22Rv1 (cell line): ENCODE data around the gene ALPL.

ENCODE experiments used
- CTCF ChIP-seq: fragments of 450-650 bp; IDR thresholded peaks from 2 replicates; pipeline ENCODE4 v1.5.1; 2017; ENCODE audit warnings: mild to moderate bottlenecking
- ZFX ChIP-seq: fragments of 450-650 bp; IDR thresholded peaks from 2 replicates; pipeline ENCODE4 v1.6.1; 2017; ENCODE audit warnings: antibody characterized with exemption, borderline replicate concordance

- TF ChIP-seq CTCF (no peak), ZFX (no peak)
These were observed 114.3 kb downstream of the ALPL start for GRCh38 chr1:21623410-21623961.
